Sigmoid colon (tissue), 7 donors: ENCODE results near the gene SERTAD3. TPM values are rescaled to one million over a fixed set of nuclear protein-coding genes. Genes with fewer than 3 reads are reported as not detected.

Experiments used
- DNase-seq: peaks from one replicate; pipeline ENCODE4 v3.0.0-alpha.2; 2019
- H3K27ac ChIP-seq, 4 donors: fragments of 200-600 bp; sonication (generic); one replicate each; pipeline ENCODE4 v1.5.1; 2016 to 2019; ENCODE audit warnings: mild to moderate bottlenecking in 1 of 4
- H3K27me3 ChIP-seq, 3 donors: fragments of 200-600 bp; sonication (generic); one replicate each; pipeline ENCODE4 v1.5.1; 2019; ENCODE audit warnings: mild to moderate bottlenecking in 1 of 3
- H3K36me3 ChIP-seq, 4 donors: fragments of 200-600 bp; sonication (generic); one replicate each; pipeline ENCODE4 v1.5.1; 2016 to 2019
- H3K4me1 ChIP-seq, 4 donors: fragments of 200-600 bp; sonication (generic); one replicate each; pipeline ENCODE4 v1.5.1; 2017 to 2019
- H3K4me3 ChIP-seq, 4 donors: fragments of 200-600 bp; sonication (generic); one replicate each; pipeline ENCODE4 v1.5.1; 2017 to 2019; ENCODE audit warnings: mild to moderate bottlenecking in 2 of 4, moderate library complexity in 1 of 4
- H3K9me3 ChIP-seq, 4 donors: fragments of 200-600 bp in 3 of 4; sonication (generic) in 3 of 4; one replicate each; pipeline versions ENCODE4 v1.5.1 to v1.6.1; 2013 to 2019
- EP300 ChIP-seq, 4 donors: sonication (generic); formaldehyde crosslinking; IDR thresholded peaks; one replicate each; pipeline ENCODE4 v1.6.1; 2017; ENCODE audit warnings: antibody characterized with exemption in 4 of 4
- POLR2A ChIP-seq, 2 donors: fragments of 450-650 bp; IDR thresholded peaks; one replicate each; pipeline ENCODE4 v1.6.1; 2016; ENCODE audit warnings: antibody characterized with exemption in 2 of 2, mild to moderate bottlenecking in 2 of 2, moderate library complexity in 2 of 2
- POLR2AphosphoS5 ChIP-seq, 4 donors: sonication (generic); formaldehyde crosslinking; IDR thresholded peaks; one replicate each; pipeline ENCODE4 v1.6.1; 2017; ENCODE audit warnings: antibody characterized with exemption in 4 of 4
- WGBS, 2 donors: extraction: QIAGEN DNeasy Blood & Tissue Kit; methylation state at CpG; one replicate each; pipeline ENCODE4 v1.1.7; 2013; 5-methylcytosine and 5-hydroxymethylcytosine counted together
- intact Hi-C: fragments of 100-400 bp; cut with DNase I; formaldehyde crosslinking; loops from one replicate; pipeline ENCODE4 v1.15.1; 2023
- polyA plus RNA-seq, 3 donors: library from polyadenylated mRNA; stranded (reverse); fragments of 200-250 nt; gene quantifications; one replicate each; pipeline ENCODE4 v1.2.3, GENCODE V29; 2013
- total RNA-seq, 4 donors: library from RNA; depleted of rRNA; stranded (reverse); fragments of >200 nt; gene quantifications; one replicate each; pipeline ENCODE4 v1.1.0, GENCODE V29; 2016
- TF ChIP-seq, protein P1 (sequence below), 4 experiments: fragments of 450-650 bp in 3 of 4; fragments of 200-600 bp in 1 of 4; IDR thresholded peaks; one replicate each; pipeline ENCODE4 v1.5.1; 2016 to 2019; ENCODE audit warnings: antibody characterized with exemption in 4 of 4, mild to moderate bottlenecking in 3 of 4, moderate library complexity in 2 of 4
- donor health status: healthy with polysubstance abuse.
- donor health status: Bipolar disorder and iron deficiency.
- donor health status: healthy.

The SERTAD3 gene
- total and polyA plus RNA-seq, 7 donors, result 15.5 to 60.7 (median 28.9) TPM

DNA sequence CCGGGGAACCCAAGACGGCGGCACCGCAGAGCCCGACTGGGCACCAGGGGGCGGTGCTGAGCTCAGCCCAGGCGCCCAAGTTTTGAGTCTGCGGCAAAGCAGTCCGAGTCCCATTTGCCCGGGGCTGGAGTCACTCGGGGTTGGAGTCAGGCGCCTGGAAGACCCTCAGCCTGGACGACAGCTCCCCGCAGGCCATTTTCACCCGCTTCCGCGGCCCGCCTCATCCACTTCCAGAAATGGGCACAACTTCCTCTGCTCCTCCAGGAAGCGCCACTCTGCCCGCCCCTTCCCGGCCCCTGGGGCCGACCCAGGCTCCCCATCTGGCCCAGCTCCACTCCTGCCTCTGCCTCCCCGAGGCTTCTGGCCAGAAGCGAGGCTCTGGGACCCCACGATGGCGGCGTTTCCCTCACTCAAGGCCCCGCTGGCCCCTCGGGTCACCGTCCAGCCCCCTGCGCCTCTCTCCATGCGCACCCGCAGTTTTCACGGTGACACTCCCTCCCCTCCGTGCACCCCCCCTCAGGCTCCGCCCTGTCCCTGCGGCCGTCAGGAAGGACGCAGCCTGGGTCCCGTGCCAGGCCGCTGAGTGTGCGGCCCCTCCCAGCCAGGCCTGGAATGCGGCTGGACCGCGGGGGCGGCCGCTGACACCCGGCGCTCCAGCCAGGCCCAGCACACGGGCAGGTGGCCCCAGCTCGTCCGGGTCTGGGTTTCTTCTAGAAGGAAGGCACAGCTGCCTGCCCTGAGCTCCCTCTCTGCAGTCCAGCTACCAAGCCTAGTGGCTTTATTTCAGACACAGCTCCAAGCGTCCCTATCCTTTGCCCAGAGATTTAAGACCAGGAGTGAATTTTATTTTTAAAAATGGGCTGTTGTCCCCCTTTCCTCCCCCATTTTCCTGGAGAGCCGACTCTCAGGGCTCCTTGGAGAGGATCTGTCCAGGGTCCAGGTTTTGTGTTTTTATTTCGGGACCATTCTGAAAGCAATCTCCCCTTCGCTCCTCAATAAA lies 23.1 kb downstream of the SERTAD3 start:
- Histone ChIP-seq H3K27me3 (no peaks in the 10 kb centered on the region), H3K4me1 (peaks cover 0 to 38% (median 35%) of the 10 kb centered on the region in 4 donors), H3K9me3 (no peaks in the 10 kb centered on the region), H3K4me3 (peak overlapping the region; percentile 61 to 68 (median 68)), H3K27ac (peak overlapping the region; percentile 95 to 100 (median 99)), H3K36me3 (peaks cover 6 to 12% (median 9%) of the 10 kb centered on the region in 4 donors)
- WGBS, 2 donors, result 1 to 3% methylated on average over 56 of the region's 56 CpGs
- TF ChIP-seq POLR2AphosphoS5 (IDR thresholded peaks at IDR 0.05) (peak; percentile 90 to 97 (median 96)), EP300 (IDR thresholded peaks at IDR 0.05) (peak in 2 of 4 donors; percentile 64 to 77), POLR2A (IDR thresholded peaks at IDR 0.05) (peak; percentile 95 to 96)
- TF ChIP-seq, protein P1, sequence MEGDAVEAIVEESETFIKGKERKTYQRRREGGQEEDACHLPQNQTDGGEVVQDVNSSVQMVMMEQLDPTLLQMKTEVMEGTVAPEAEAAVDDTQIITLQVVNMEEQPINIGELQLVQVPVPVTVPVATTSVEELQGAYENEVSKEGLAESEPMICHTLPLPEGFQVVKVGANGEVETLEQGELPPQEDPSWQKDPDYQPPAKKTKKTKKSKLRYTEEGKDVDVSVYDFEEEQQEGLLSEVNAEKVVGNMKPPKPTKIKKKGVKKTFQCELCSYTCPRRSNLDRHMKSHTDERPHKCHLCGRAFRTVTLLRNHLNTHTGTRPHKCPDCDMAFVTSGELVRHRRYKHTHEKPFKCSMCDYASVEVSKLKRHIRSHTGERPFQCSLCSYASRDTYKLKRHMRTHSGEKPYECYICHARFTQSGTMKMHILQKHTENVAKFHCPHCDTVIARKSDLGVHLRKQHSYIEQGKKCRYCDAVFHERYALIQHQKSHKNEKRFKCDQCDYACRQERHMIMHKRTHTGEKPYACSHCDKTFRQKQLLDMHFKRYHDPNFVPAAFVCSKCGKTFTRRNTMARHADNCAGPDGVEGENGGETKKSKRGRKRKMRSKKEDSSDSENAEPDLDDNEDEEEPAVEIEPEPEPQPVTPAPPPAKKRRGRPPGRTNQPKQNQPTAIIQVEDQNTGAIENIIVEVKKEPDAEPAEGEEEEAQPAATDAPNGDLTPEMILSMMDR (IDR thresholded peaks at IDR 0.05), result peak; percentile 82 to 96 (median 90)
- DNase-seq, result peak; percentile 98
- intact Hi-C loops, result loop anchor here (1.0 to 10.0 kb wide), 6 partner anchors 23 to 181 kb away; partner anchors contain the start of genes AKT2, C19orf47, LTBP4 and PLD3

DNA sequence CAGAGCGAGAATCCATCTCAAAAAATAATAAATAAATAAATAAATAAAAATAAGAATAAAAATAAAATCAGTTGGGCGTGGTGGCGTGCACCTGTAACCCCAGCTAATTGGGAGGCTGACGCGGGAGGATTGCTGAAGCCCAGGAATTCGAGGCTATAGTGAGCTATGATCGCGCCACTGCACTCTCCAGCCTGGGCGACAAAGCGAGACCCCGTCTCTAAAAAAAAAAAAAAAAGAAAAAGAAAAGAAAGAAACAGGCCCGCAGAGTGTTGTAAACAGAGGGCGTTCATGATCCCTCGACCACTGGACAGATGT lies 23.7 kb downstream of the SERTAD3 start:
- Histone ChIP-seq H3K27ac (peak overlapping the region; percentile 95 to 100 (median 99)), H3K4me3 (peak overlapping the region; percentile 61 to 68 (median 68)), H3K9me3 (no peaks in the 10 kb centered on the region), H3K4me1 (peaks cover 0 to 38% (median 35%) of the 10 kb centered on the region in 4 donors), H3K27me3 (no peaks in the 10 kb centered on the region), H3K36me3 (peaks cover 6 to 12% (median 9%) of the 10 kb centered on the region in 4 donors)
- no peak for TF ChIP-seq POLR2AphosphoS5 (IDR thresholded peaks at IDR 0.05)
- TF ChIP-seq, protein P1 (IDR thresholded peaks at IDR 0.05), result no peak
- 37 to 56% methylated on average over 14 of the region's 14 CpGs for WGBS, 2 donors
- DNase-seq, result no peak
- intact Hi-C loops, result loop anchor here (1.0 to 10.0 kb wide), 5 partner anchors 47 to 182 kb away; partner anchors contain the start of genes AKT2, C19orf47, LTBP4 and PLD3

DNA sequence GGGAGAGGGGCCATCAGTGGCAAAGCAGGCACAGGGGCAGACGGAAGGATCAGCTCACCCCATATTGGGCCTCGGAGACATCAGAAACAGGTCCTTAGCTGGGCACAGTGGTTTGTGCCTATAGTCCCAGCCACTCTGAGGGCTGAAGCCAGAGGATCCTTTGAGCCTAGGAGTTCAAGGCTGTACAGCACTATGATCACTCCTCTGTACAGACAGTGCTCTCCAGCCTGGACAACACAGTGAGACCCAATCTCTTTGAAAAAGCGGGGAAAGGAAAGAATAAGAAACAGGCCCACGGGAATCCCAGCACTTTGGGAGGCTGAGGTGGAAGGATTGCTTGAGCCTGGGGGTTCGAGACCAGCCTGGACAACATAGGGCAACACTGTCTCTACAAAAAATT lies 24.4 kb downstream of the SERTAD3 start:
- no peaks in the 10 kb centered on the region for H3K27me3 ChIP-seq
- no peaks in the 10 kb centered on the region for H3K9me3 ChIP-seq
- H3K4me1 ChIP-seq, result peaks cover 0 to 36% (median 34%) of the 10 kb centered on the region in 4 donors
- intact Hi-C loops, result loop anchor here (1.0 to 10.0 kb wide), 5 partner anchors 48 to 183 kb away; partner anchors contain the start of genes AKT2, C19orf47, LTBP4 and PLD3
- no peak for DNase-seq
- no peak overlapping the region for H3K4me3 ChIP-seq
- no peak for TF ChIP-seq EP300 (IDR thresholded peaks at IDR 0.05)
- no peak for TF ChIP-seq POLR2A (IDR thresholded peaks at IDR 0.05)
- TF ChIP-seq, protein P1 (IDR thresholded peaks at IDR 0.05), result no peak
- no peak for TF ChIP-seq POLR2AphosphoS5 (IDR thresholded peaks at IDR 0.05)
- 83 to 87% methylated on average over 5 of the region's 5 CpGs for WGBS, 2 donors
- no peak overlapping the region for H3K27ac ChIP-seq
- H3K36me3 ChIP-seq, result peaks cover 6 to 12% (median 9%) of the 10 kb centered on the region in 4 donors

DNA sequence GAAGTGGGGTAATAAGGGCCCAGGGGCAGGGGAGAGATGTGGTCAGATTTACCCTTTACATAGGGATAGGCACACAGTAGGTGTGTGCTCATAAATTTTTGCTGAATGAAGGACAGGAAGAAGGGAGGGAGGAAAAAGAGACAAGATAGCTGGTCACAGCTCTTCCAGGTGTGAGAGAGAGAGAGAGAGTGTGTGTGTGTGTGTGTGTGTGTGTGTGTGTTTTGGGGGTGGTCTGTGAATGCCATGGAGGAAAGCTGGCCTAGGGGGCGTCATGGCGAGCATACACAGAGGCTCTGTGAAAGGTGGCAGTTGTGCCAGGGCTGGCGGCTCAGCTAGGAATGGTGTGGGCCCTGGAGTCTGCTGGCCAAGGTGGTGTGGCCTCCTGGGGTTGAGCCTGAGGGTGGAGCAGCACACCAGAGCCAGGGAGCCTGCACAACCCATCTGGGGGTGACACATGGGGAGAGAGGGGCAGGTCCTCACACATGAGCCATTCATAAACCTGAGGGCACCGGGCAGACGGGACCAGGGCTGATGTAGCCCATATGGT lies 25.0 kb downstream of the SERTAD3 start:
- peaks cover 0 to 29% (median 29%) of the 10 kb centered on the region in 4 donors for H3K4me1 ChIP-seq
- no peak for DNase-seq
- no peaks in the 10 kb centered on the region for H3K9me3 ChIP-seq
- TF ChIP-seq EP300 (IDR thresholded peaks at IDR 0.05) (no peak), POLR2A (IDR thresholded peaks at IDR 0.05) (no peak), POLR2AphosphoS5 (IDR thresholded peaks at IDR 0.05) (no peak)
- TF ChIP-seq, protein P1 (IDR thresholded peaks at IDR 0.05), result no peak
- 77 to 82% methylated on average over 5 of the region's 5 CpGs for WGBS, 2 donors
- peaks cover 6 to 12% (median 9%) of the 10 kb centered on the region in 4 donors for H3K36me3 ChIP-seq
- H3K4me3 ChIP-seq, result no peak overlapping the region
- intact Hi-C loops, result no loop called here
- no peaks in the 10 kb centered on the region for H3K27me3 ChIP-seq
- no peak overlapping the region for H3K27ac ChIP-seq
